AG09319 (cell line): ENCODE measurements around the gene PTPRT.

Experiments used
- DNase-seq: peaks from one replicate; pipeline ENCODE4 v3.0.0-alpha.2; 2010; ENCODE audit warnings: low read depth; ENCODE audit errors: extremely low read depth
- CTCF ChIP-seq: IDR thresholded peaks from 2 replicates; pipeline ENCODE4 v1.5.1; 2011; ENCODE audit warnings: low read depth, mild to moderate bottlenecking, inconsistent platforms, low read length, moderate library complexity

The PTPRT gene

GRCh38 chr20:42873259-42873658 is 316.4 kb downstream of the PTPRT start:
- no peak for TF ChIP-seq CTCF
- DNase-seq = no peak

- no peak for TF ChIP-seq CTCF
- no peak for DNase-seq
Observed at GRCh38 chr20:42864116-42864515, 325.6 kb downstream of the PTPRT start.

- DNase-seq = no peak
Observed at GRCh38 chr20:42862446-42862845, 327.3 kb downstream of the PTPRT start.

GRCh38 chr20:42857446-42857845 is 332.3 kb downstream of the PTPRT start:
- DNase-seq = no peak
- no peak for TF ChIP-seq CTCF

More at GRCh38 chr20:42862446-42862845, 327.3 kb downstream of the PTPRT start:
- no peak for TF ChIP-seq CTCF

- no peak for TF ChIP-seq CTCF
- no peak for DNase-seq
Observed at GRCh38 chr20:42855896-42856295, 333.8 kb downstream of the PTPRT start.

- TF ChIP-seq CTCF = no peak
- DNase-seq = no peak
Observed at GRCh38 chr20:42852691-42853090, 337.0 kb downstream of the PTPRT start.

- TF ChIP-seq CTCF = no peak
- no peak for DNase-seq
Observed at GRCh38 chr20:42846784-42847490, 342.8 kb downstream of the PTPRT start.
